GM12878 (cell line): ENCODE data around the gene SRSF10. TPM values are rescaled to one million over a fixed set of nuclear protein-coding genes. Genes with fewer than 3 reads are reported as not detected.

Experiments used
- CBX3 ChIP-seq: fragments of 200-600 bp; sonication (generic); IDR thresholded peaks from 2 replicates; pipeline ENCODE4 v1.6.1; 2016; ENCODE audit warnings: low read depth, borderline replicate concordance
- CEBPZ ChIP-seq: fragments of 150-350 bp; IDR thresholded peaks from 2 replicates; pipeline ENCODE4 v1.6.1; 2016; ENCODE audit warnings: low read depth, low read length
- CTCF ChIP-seq, 3 experiments: IDR thresholded peaks in 2 of 3; conservative IDR thresholded peaks in 1 of 3; 2 replicates each; pipeline ENCODE4 v1.5.1; 2011; ENCODE audit warnings: low read depth in 3 of 3, low read length in 3 of 3, mild to moderate bottlenecking in 3 of 3, control low read depth in 2 of 3, moderate library complexity in 2 of 3, inconsistent platforms in 1 of 3, mixed read lengths in 1 of 3; ENCODE audit not compliant: control insufficient read depth in 2 of 3, insufficient read depth in 1 of 3; ENCODE audit errors: extremely low read depth in 1 of 3
- JUND ChIP-seq: IDR thresholded peaks from 2 replicates; pipeline ENCODE4 v1.6.1; 2012; ENCODE audit warnings: low read depth, mild to moderate bottlenecking, low read length, improper control_type of control experiment, moderate library complexity
- POLR2A ChIP-seq: IDR thresholded peaks from 2 replicates; pipeline ENCODE4 v1.6.1; 2011; ENCODE audit warnings: low read depth, mild to moderate bottlenecking, low read length
- RELB ChIP-seq: fragments of 450-650 bp; IDR thresholded peaks from 2 replicates; pipeline ENCODE4 v1.6.1; 2017; ENCODE audit warnings: low read depth, mild to moderate bottlenecking, moderate library complexity
- ZNF24 ChIP-seq: fragments of 450-650 bp; IDR thresholded peaks from 2 replicates; pipeline ENCODE4 v1.6.1; 2017; ENCODE audit warnings: antibody characterized with exemption, mild to moderate bottlenecking
- ZNF592 ChIP-seq: fragments of 450-650 bp; IDR thresholded peaks from 2 replicates; pipeline ENCODE4 v1.6.1; 2017; ENCODE audit warnings: mild to moderate bottlenecking, moderate library complexity
- polyA plus RNA-seq, 11 experiments: library from polyadenylated mRNA; depleted of rRNA in 4 of 11; unstranded in 6 of 11; stranded (reverse) in 5 of 11; fragments of >200 nt; fragmentation: Nextera tagmentation in 4 of 11; fragmentation: Illumina TruSeq in 1 of 11; extraction: Ambion mirVana in 4 of 11; extraction: Trizol in 1 of 11; gene quantifications; 1 replicate in 1 of 11; 2 replicates in 10 of 11; pipeline versions ENCODE4 v1.2.1 to v1.2.3, GENCODE V29; 2011 to 2016; ENCODE audit warnings: inconsistent platforms in 2 of 11, missing spikeins in 2 of 11, low read depth in 1 of 11
- total RNA-seq, 4 experiments: library from RNA; depleted of rRNA in 3 of 4; stranded (reverse); fragments of >200 nt in 3 of 4; fragmentation: Illumina TruSeq in 1 of 4; extraction: Trizol in 1 of 4; gene quantifications; 2 replicates each; pipeline versions ENCODE4 v1.2.1 to v1.2.3, GENCODE V29; 2013 to 2021

Gene SRSF10
- total and polyA plus RNA-seq, 10 of the 15 experiments (the other 5 are each of a cell fraction or from before 2014, with no cell fraction given) = 157 to 279 (median 222) TPM

- TF ChIP-seq CEBPZ (no peak), RELB (no peak), ZNF592 (no peak), JUND (no peak), CBX3 (no peak), POLR2A (no peak), ZNF24 (0 out of 2 replicates have a peak, but pooled peaks have one; percentile 9), CTCF (IDR thresholded peaks at IDR 0.05 in 2 of 3, conservative IDR thresholded peaks at IDR 0.05 in 1 of 3; ENCODE audit: control insufficient read depth in 2 of 3, extremely low read depth in 1 of 3, insufficient read depth in 1 of 3, low read depth in 3 of 3, low read length in 3 of 3) (peak; percentile 54 to 60 (median 56); a peak in 5 of 6 replicates)
These were observed 47.8 kb upstream of the SRSF10 start (continued) for GRCh38 chr1:24027838-24028468.
